HEK293T (cell line): ENCODE measurements around the gene BNC1.
A peak's percentile ranks its signal among the peaks of the same experiment; 100 is the strongest.
"Not testable (repeated sequence)": the region's sequence is repeated elsewhere in the genome, so short reads cannot be mapped to it uniquely, and the experiment has no call there.

Source experiments
- CTCF ChIA-PET: fragments of 350-600 bp; formaldehyde crosslinking; extraction: SDS; loops from one replicate; lab custom pipeline; 2021; ENCODE audit warnings: antibody characterized with exemption, inconsistent platforms; lab: Yijun Ruan, JAX
- POLR2A ChIA-PET: fragments of 350-600 bp; formaldehyde crosslinking; extraction: SDS; loops from one replicate; lab custom pipeline; 2020; ENCODE audit warnings: antibody characterized with exemption, inconsistent platforms; lab: Yijun Ruan, JAX
- DNase-seq: peaks from one replicate; pipeline ENCODE4 v3.0.0; 2012; ENCODE audit warnings: mixed read lengths; ENCODE audit errors: extremely low spot score
- ARNT ChIP-seq: fragments of 450-650 bp; IDR thresholded peaks from 2 replicates; pipeline ENCODE4 v1.6.1; 2017; ENCODE audit warnings: mild to moderate bottlenecking
- BHLHE40 ChIP-seq: fragments of 450-650 bp; IDR thresholded peaks from 2 replicates; pipeline ENCODE4 v1.6.1; 2016; ENCODE audit warnings: mild to moderate bottlenecking, moderate library complexity, borderline replicate concordance
- CTBP1 ChIP-seq: fragments of 450-650 bp; IDR thresholded peaks from 2 replicates; pipeline ENCODE4 v1.6.1; 2016; ENCODE audit warnings: borderline replicate concordance
- ELF4 ChIP-seq: fragments of 450-650 bp; IDR thresholded peaks from 2 replicates; pipeline ENCODE4 v1.6.1; 2017; ENCODE audit warnings: antibody characterized with exemption
- FOXA1 ChIP-seq: fragments of 450-650 bp; IDR thresholded peaks from 2 replicates; pipeline ENCODE4 v1.6.1; 2016; ENCODE audit warnings: mild to moderate bottlenecking
- FOXK2 ChIP-seq: fragments of 450-650 bp; IDR thresholded peaks from 2 replicates; pipeline ENCODE4 v1.6.1; 2016; ENCODE audit warnings: mild to moderate bottlenecking
- FOXM1 ChIP-seq: fragments of 450-650 bp; IDR thresholded peaks from 2 replicates; pipeline ENCODE4 v1.6.1; 2017; ENCODE audit warnings: mild to moderate bottlenecking, borderline replicate concordance
- HDGF ChIP-seq: fragments of 450-650 bp; IDR thresholded peaks from 2 replicates; pipeline ENCODE4 v1.6.1; 2017; ENCODE audit warnings: antibody characterized with exemption, borderline replicate concordance
- L3MBTL2 ChIP-seq: fragments of 450-650 bp; conservative IDR thresholded peaks from 2 replicates; pipeline ENCODE4 v1.6.1; 2016; ENCODE audit warnings: mild to moderate bottlenecking
- LEF1 ChIP-seq: fragments of 450-650 bp; IDR thresholded peaks from 2 replicates; pipeline ENCODE4 v1.6.1; 2017; ENCODE audit warnings: mild to moderate bottlenecking, borderline replicate concordance
- NFRKB ChIP-seq: fragments of 450-650 bp; IDR thresholded peaks from 2 replicates; pipeline ENCODE4 v1.6.1; 2016; ENCODE audit warnings: mild to moderate bottlenecking, moderate library complexity
- SP1 ChIP-seq: fragments of 450-650 bp; IDR thresholded peaks from 2 replicates; pipeline ENCODE4 v1.6.1; 2017
- SUZ12 ChIP-seq: fragments of 450-650 bp; IDR thresholded peaks from 2 replicates; pipeline ENCODE4 v1.6.1; 2016; ENCODE audit warnings: mild to moderate bottlenecking
- TARDBP ChIP-seq: fragments of 450-650 bp; IDR thresholded peaks from 2 replicates; pipeline ENCODE4 v1.6.1; 2016
- ZNF384 ChIP-seq: fragments of 450-650 bp; IDR thresholded peaks from 2 replicates; pipeline ENCODE4 v1.6.1; 2016
- TF ChIP-seq, protein P1 (sequence below): fragments of 450-650 bp; IDR thresholded peaks from 2 replicates; pipeline ENCODE4 v1.6.1; 2016

The BNC1 gene

GRCh38 chr15:83268147-83268546 is 16.3 kb downstream of the BNC1 start:
- no peak for DNase-seq
- TF ChIP-seq ZNF384 (no peak), L3MBTL2 (no peak), SP1 (no peak)
- CTCF ChIA-PET = interaction anchor here (0.6 to 1.0 kb wide), 3 partner anchors 17 to 725 kb away, joined by 3 read pairs; no protein-coding TSS in a partner anchor
- POLR2A ChIA-PET = no interaction called here

DNA sequence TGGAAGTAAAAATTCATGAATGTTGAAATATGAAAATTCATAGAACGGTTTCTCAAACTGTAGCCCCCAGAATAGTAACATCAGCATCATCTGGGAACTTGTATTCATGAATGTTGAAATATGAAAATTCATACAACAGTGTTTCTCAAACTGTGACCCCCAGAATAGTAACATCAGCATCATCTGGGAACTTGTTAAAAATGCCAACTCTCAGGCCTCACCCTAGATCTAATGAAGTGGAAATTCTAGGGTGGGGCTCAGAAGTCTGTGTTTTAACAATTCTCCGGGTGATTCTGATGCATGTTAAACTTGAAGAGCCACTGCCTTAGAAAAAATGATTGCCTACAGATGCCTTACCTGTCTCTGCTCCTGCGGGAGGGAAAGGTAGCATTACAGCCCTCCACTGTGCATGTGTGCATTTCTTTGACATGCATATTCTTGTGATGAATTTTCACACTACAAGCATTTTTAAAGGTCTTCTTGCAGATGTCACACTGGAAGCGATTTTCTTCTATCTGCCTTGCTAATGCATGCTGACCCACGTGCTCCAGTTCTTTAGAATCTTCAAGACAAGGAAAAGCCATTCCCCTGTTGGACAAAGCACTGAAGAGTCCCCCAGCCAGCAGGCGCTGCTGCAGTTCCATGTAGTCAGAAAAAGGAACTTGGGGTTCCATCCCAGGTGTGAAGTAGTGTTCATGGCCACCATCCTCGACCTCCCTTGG is 21.7 kb downstream of the BNC1 start:
- TF ChIP-seq, protein P1, sequence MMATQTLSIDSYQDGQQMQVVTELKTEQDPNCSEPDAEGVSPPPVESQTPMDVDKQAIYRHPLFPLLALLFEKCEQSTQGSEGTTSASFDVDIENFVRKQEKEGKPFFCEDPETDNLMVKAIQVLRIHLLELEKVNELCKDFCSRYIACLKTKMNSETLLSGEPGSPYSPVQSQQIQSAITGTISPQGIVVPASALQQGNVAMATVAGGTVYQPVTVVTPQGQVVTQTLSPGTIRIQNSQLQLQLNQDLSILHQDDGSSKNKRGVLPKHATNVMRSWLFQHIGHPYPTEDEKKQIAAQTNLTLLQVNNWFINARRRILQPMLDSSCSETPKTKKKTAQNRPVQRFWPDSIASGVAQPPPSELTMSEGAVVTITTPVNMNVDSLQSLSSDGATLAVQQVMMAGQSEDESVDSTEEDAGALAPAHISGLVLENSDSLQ = no peak
- TF ChIP-seq NFRKB (no peak), TARDBP (no peak), ZNF384 (no peak), LEF1 (no peak), ARNT (no peak), FOXM1 (no peak), BHLHE40 (no peak), L3MBTL2 (no peak), CTBP1 (no peak), ELF4 (no peak)
- CTCF ChIA-PET = interaction anchor here (0.6 kb wide), 2 partner anchors 15 to 174 kb away, joined by 3 to 6 read pairs; no protein-coding TSS in a partner anchor
- no peak for DNase-seq

DNA sequence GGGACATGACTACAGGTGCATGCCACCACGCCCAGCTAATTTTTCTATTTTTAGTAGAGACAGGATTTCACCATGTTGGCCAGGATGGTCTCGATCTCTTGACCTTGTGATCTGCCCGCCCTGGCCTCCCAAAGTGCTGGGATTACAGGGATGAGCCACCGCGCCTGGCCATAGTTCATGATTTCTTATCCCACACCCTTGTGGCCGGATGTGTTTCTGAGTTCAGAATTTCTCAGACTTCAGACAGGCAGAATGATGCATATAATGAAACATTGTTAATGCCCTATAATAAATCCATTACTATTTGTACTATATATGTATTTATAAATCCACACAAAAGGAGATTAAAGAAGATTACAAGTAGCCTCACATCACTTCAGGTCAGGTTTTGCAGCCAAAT is 22.3 kb downstream of the BNC1 start:
- POLR2A ChIA-PET, DNase-seq: not testable (repeated sequence)
- CTCF ChIA-PET = interaction anchor here (0.6 kb wide), 2 partner anchors 14 to 175 kb away, joined by 3 to 6 read pairs; no protein-coding TSS in a partner anchor

More for the DNA sequence above, 21.7 kb downstream of the BNC1 start:
- POLR2A ChIA-PET = no interaction called here

GRCh38 chr15:83250781-83251180 is 33.7 kb downstream of the BNC1 start:
- CTCF ChIA-PET = interaction anchor here (0.9 to 4.5 kb wide), 3 partner anchors 18 to 315 kb away, joined by 3 to 89 read pairs (median 3); no protein-coding TSS in a partner anchor
- TF ChIP-seq LEF1 = no peak
- TF ChIP-seq ELF4 = no peak
- no peak for TF ChIP-seq BHLHE40
- TF ChIP-seq TARDBP = no peak
- no peak for TF ChIP-seq FOXM1
- TF ChIP-seq, protein P1 = no peak
- no peak for TF ChIP-seq FOXA1
- TF ChIP-seq HDGF = no peak
- TF ChIP-seq SUZ12 = no peak
- TF ChIP-seq L3MBTL2 = no peak
- no peak for TF ChIP-seq ARNT
- TF ChIP-seq ZNF384 = no peak
- TF ChIP-seq SP1 = no peak
- no peak for TF ChIP-seq NFRKB
- no peak for TF ChIP-seq FOXK2
- POLR2A ChIA-PET = no interaction called here
- DNase-seq = no peak

DNA sequence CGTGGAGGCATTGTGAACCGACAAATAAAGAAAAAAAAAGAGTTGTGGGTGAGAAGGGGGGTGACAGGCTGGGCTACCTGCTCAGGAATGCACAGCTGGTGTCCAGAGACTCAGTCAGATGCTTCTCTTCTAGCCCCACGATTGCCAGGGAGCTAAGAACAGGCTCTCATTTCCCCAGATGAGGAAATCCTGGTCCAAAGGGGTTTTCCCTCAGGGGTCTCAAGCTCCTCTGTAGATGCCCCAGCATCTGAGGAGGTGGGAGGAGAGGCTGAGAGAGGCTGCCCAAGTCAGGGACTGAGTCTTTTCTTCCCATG is 35.5 kb downstream of the BNC1 start:
- ChIA-PET CTCF (interaction anchor here (0.6 to 4.5 kb wide), 20 partner anchors 9 to 323 kb away, joined by 3 to 89 read pairs (median 4); partner anchors contain the start of gene SH3GL3), POLR2A (interaction anchor here (1.3 kb wide), 1 partner anchor 188 kb away, joined by 4 read pairs; no protein-coding TSS in a partner anchor)
- DNase-seq = no peak
- no peak for TF ChIP-seq HDGF
- no peak for TF ChIP-seq ARNT

DNA sequence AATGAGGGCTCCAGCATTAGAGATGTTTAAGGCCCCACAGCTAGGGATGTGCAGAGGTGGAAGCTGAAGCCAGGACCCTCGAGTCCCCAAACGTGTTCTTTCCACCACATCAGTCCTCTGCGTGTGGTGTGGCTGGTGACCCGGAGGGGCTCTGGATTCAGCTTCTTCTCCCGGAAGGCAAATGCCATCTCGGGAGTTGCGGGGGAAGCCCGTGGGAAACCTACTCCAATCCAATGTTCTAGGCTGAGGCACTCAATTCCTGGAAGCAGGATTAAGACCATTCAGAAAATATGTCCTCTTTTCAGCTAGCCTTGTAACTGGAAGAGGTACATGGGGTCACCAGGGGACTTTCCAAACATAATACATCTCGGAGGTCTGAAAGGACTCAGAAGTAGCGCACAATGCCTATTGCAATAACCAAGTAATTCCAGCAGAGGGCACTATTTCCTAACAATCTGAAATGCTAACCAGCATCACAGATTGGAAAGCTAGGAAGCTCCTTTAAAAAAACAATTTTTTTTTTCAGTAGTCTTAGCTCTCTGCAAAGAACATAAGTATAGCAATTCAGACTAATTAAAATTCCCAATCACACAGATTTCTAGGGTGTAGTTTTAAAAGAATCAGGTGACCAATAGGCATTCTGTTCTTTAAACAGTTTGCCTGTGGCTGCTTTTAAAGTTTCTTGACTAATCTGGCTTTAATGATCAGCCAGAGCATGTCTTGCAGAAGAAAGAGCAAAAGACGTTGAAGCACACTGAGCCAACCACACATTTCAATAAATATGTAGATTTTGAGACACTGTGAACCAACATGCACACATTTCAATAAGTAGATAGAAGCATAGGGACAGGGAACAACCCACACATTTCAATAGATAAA is 36.1 kb downstream of the BNC1 start:
- TF ChIP-seq TARDBP (no peak), ZNF384 (peak; percentile 65)
- CTCF ChIA-PET = interaction anchor here (0.6 to 4.5 kb wide), 27 partner anchors 10 to 650 kb away, joined by 3 to 89 read pairs (median 4); partner anchors contain the start of gene SH3GL3
- DNase-seq = peak; percentile 60
- POLR2A ChIA-PET = interaction anchor here (1.3 kb wide), 1 partner anchor 188 kb away, joined by 4 read pairs; no protein-coding TSS in a partner anchor

- POLR2A ChIA-PET = no interaction called here
- CTCF ChIA-PET = interaction anchor here (0.7 kb wide), 1 partner anchor 272 kb away, joined by 3 read pairs; no protein-coding TSS in a partner anchor
Observed at GRCh38 chr15:83243634-83244033, 40.8 kb downstream of the BNC1 start.

More at GRCh38 chr15:83243634-83244033, 40.8 kb downstream of the BNC1 start:
- no peak for DNase-seq
- TF ChIP-seq CTBP1 = no peak
- no peak for TF ChIP-seq FOXM1
- TF ChIP-seq SP1 = no peak
- no peak for TF ChIP-seq FOXK2
- TF ChIP-seq LEF1 = no peak
- no peak for TF ChIP-seq SUZ12
- TF ChIP-seq FOXA1 = no peak
- no peak for TF ChIP-seq ELF4
- no peak for TF ChIP-seq TARDBP
- TF ChIP-seq BHLHE40 = no peak
- TF ChIP-seq L3MBTL2 = no peak
- no peak for TF ChIP-seq HDGF
- TF ChIP-seq, protein P1 = no peak
